Mesenchymal stem cell (in vitro differentiated cells and primary cell): ENCODE results near the gene C10orf71.

Experiments
- DNase-seq: peaks from one replicate; pipeline ENCODE4 v3.0.0-alpha.2; 2013
- H2AFZ ChIP-seq: one replicate; pipeline ENCODE4 v1.6.1; 2013; ENCODE audit warnings: low read depth, mild to moderate bottlenecking, control low read depth, inconsistent platforms, low read length, moderate library complexity
- H2AK5ac ChIP-seq: 2 replicates; pipeline ENCODE4 v1.6.1; 2013; ENCODE audit warnings: low read length, moderate library complexity, mild to moderate bottlenecking, inconsistent platforms; ENCODE audit not compliant: severe bottlenecking
- H2BK120ac ChIP-seq: one replicate; pipeline ENCODE4 v1.6.1; 2013; ENCODE audit warnings: low read depth, mild to moderate bottlenecking, inconsistent platforms, low read length, moderate library complexity
- H2BK12ac ChIP-seq, 2 experiments: one replicate each; pipeline ENCODE4 v1.6.1; 2013; ENCODE audit warnings: inconsistent platforms in 2 of 2, low read length in 2 of 2, mild to moderate bottlenecking in 2 of 2, moderate library complexity in 2 of 2, control low read depth in 1 of 2
- H2BK15ac ChIP-seq: one replicate; pipeline ENCODE4 v1.6.1; 2013; ENCODE audit warnings: mild to moderate bottlenecking, low read depth, inconsistent platforms; ENCODE audit not compliant: poor library complexity, severe bottlenecking
- H2BK5ac ChIP-seq: 2 replicates; pipeline ENCODE4 v1.6.1; 2013; ENCODE audit warnings: low read depth, mild to moderate bottlenecking, low read length, control low read depth, inconsistent platforms; ENCODE audit not compliant: poor library complexity, severe bottlenecking
- H3K14ac ChIP-seq, 2 experiments: one replicate each; pipeline ENCODE4 v1.6.1; 2013; ENCODE audit warnings: inconsistent platforms in 2 of 2, low read length in 2 of 2, control low read depth in 1 of 2, mild to moderate bottlenecking in 1 of 2, moderate library complexity in 1 of 2
- H3K18ac ChIP-seq, 2 experiments: one replicate each; pipeline ENCODE4 v1.6.1; 2013; ENCODE audit warnings: inconsistent platforms in 2 of 2, low read length in 2 of 2, control low read depth in 1 of 2, low read depth in 1 of 2, mild to moderate bottlenecking in 1 of 2
- H3K23ac ChIP-seq, 2 experiments: one replicate each; pipeline ENCODE4 v1.6.1; 2013; ENCODE audit warnings: inconsistent platforms in 2 of 2, low read length in 2 of 2, mild to moderate bottlenecking in 2 of 2, moderate library complexity in 2 of 2, control low read depth in 1 of 2
- H3K27ac ChIP-seq: 2 replicates; pipeline ENCODE4 v1.5.1; 2013; ENCODE audit warnings: mild to moderate bottlenecking, moderate library complexity, low read length, control low read depth, inconsistent platforms; ENCODE audit not compliant: poor library complexity, severe bottlenecking
- H3K27me3 ChIP-seq, 2 experiments: 2 replicates each; pipeline versions ENCODE4 v1.6.1 to v1.7.0; 2013; ENCODE audit warnings: low read length in 2 of 2, mild to moderate bottlenecking in 2 of 2, moderate library complexity in 2 of 2, control low read depth in 1 of 2, inconsistent platforms in 1 of 2; ENCODE audit not compliant: control insufficient read depth in 1 of 2, insufficient read depth in 1 of 2
- H3K36me3 ChIP-seq, 2 experiments: 2 replicates each; pipeline versions ENCODE4 v1.6.1 to v1.7.0; 2013; ENCODE audit warnings: low read length in 2 of 2, control low read depth in 1 of 2, inconsistent platforms in 1 of 2, low read depth in 1 of 2, mild to moderate bottlenecking in 1 of 2; ENCODE audit not compliant: insufficient read depth in 2 of 2, control insufficient read depth in 1 of 2
- H3K4ac ChIP-seq, 2 experiments: one replicate each; pipeline ENCODE4 v1.6.1; 2013; ENCODE audit warnings: inconsistent platforms in 2 of 2, low read length in 2 of 2, mild to moderate bottlenecking in 2 of 2, moderate library complexity in 2 of 2, control low read depth in 1 of 2, low read depth in 1 of 2
- H3K4me1 ChIP-seq: 2 replicates; pipeline ENCODE4 v1.6.1; 2013; ENCODE audit warnings: low read depth, low read length, control low read depth; ENCODE audit not compliant: control insufficient read depth, insufficient read depth
- H3K4me2 ChIP-seq: 2 replicates; pipeline ENCODE4 v1.6.1; 2013; ENCODE audit warnings: low read length, mild to moderate bottlenecking, inconsistent platforms; ENCODE audit not compliant: poor library complexity, severe bottlenecking
- H3K4me3 ChIP-seq, 2 experiments: 2 replicates each; pipeline versions ENCODE4 v1.5.1 to v1.7.0; 2013; ENCODE audit warnings: low read length in 2 of 2, mild to moderate bottlenecking in 2 of 2, control low read depth in 1 of 2, low read depth in 1 of 2; ENCODE audit not compliant: insufficient read depth in 1 of 2
- H3K79me1 ChIP-seq: replicated peaks from 2 replicates; pipeline ENCODE4 v1.6.1; 2013; ENCODE audit warnings: mild to moderate bottlenecking, control low read depth, low read length, inconsistent platforms; ENCODE audit not compliant: poor library complexity, severe bottlenecking
- H3K9ac ChIP-seq: 2 replicates; pipeline ENCODE4 v1.7.0; 2013; ENCODE audit warnings: mild to moderate bottlenecking, low read length, moderate library complexity
- H3K9me3 ChIP-seq: 2 replicates; pipeline ENCODE4 v1.7.0; 2013; ENCODE audit warnings: mild to moderate bottlenecking, low read length; ENCODE audit not compliant: control insufficient read depth
- H4K8ac ChIP-seq: one replicate; pipeline ENCODE4 v1.6.1; 2013; ENCODE audit warnings: inconsistent platforms, mild to moderate bottlenecking, low read length, moderate library complexity
- H4K91ac ChIP-seq: one replicate; pipeline ENCODE4 v1.6.1; 2013; ENCODE audit warnings: mild to moderate bottlenecking, low read length, inconsistent platforms
- WGBS: methylation state at CpG from one replicate; pipeline ENCODE4 v1.1.7; 2013; ENCODE audit warnings: mixed read lengths; 5-methylcytosine and 5-hydroxymethylcytosine counted together

Gene C10orf71

GRCh38 chr10:49300140-49300974 lies 1.4 kb downstream of the C10orf71 start:
- H2AK5ac ChIP-seq = no peak overlapping the region
- H4K8ac ChIP-seq = no peak overlapping the region
- no peak overlapping the region for H3K4me3 ChIP-seq
- H2BK5ac ChIP-seq = no peak overlapping the region
- no peaks in the 10 kb centered on the region for H3K79me1 ChIP-seq
- no peaks in the 10 kb centered on the region for H3K9me3 ChIP-seq
- no peaks in the 10 kb centered on the region for H3K4me1 ChIP-seq
- no peak overlapping the region for H3K27ac ChIP-seq
- no peak overlapping the region for H2BK15ac ChIP-seq
- no peak overlapping the region for H3K4me2 ChIP-seq
- no peak overlapping the region for H2BK120ac ChIP-seq
- no peak overlapping the region for H3K23ac ChIP-seq
- no peak overlapping the region for H3K14ac ChIP-seq
- no peak for DNase-seq
- no peak overlapping the region for H2AFZ ChIP-seq
- H4K91ac ChIP-seq = no peak overlapping the region
- H3K4ac ChIP-seq = no peak overlapping the region
- no peaks in the 10 kb centered on the region for H3K36me3 ChIP-seq
- no peak overlapping the region for H3K18ac ChIP-seq
- H3K27me3 ChIP-seq = peaks cover 41 to 76% of the 10 kb centered on the region in 2 experiments
- no peak overlapping the region for H3K9ac ChIP-seq
- no peak overlapping the region for H2BK12ac ChIP-seq
- 56% methylated on average over 6 of the region's 6 CpGs for WGBS

DNA sequence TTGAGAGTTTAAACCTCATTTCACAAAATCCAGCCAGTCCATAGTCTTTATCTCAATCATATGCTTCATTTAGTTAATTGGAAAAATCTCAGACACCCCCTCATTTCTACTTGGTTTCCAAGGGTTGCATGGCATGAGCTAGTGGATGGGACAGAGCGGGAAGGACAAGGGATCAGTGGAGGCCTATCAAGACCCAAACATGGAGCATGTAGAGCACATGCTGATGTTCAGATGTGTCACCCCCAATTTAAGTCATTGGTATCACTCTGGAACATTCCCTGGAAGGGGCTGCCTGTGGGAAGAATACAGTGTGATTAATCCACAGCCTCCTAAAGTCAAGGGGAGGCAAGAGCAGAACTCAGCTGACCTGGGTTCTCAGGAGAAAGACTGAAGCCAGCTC lies 2.3 kb downstream of the C10orf71 start:
- H2AK5ac ChIP-seq = no peak overlapping the region
- no peaks in the 10 kb centered on the region for H3K4me1 ChIP-seq
- no peak overlapping the region for H3K4me2 ChIP-seq
- H2BK120ac ChIP-seq = no peak overlapping the region
- H2AFZ ChIP-seq = no peak overlapping the region
- no peak overlapping the region for H3K27ac ChIP-seq
- no peak overlapping the region for H2BK15ac ChIP-seq
- H3K4me3 ChIP-seq = no peak overlapping the region
- no peaks in the 10 kb centered on the region for H3K79me1 ChIP-seq
- no peak overlapping the region for H3K18ac ChIP-seq
- H3K27me3 ChIP-seq = peaks cover 31 to 81% of the 10 kb centered on the region in 2 experiments
- no peak overlapping the region for H3K23ac ChIP-seq
- H2BK5ac ChIP-seq = no peak overlapping the region
- H4K8ac ChIP-seq = no peak overlapping the region
- 100% methylated on average over 1 of the region's 1 CpG for WGBS
- DNase-seq = no peak
- no peak overlapping the region for H3K9ac ChIP-seq
- no peak overlapping the region for H3K14ac ChIP-seq
- no peak overlapping the region for H2BK12ac ChIP-seq
- no peaks in the 10 kb centered on the region for H3K36me3 ChIP-seq
- H3K9me3 ChIP-seq = no peaks in the 10 kb centered on the region
- H3K4ac ChIP-seq = no peak overlapping the region
- H4K91ac ChIP-seq = no peak overlapping the region

DNA sequence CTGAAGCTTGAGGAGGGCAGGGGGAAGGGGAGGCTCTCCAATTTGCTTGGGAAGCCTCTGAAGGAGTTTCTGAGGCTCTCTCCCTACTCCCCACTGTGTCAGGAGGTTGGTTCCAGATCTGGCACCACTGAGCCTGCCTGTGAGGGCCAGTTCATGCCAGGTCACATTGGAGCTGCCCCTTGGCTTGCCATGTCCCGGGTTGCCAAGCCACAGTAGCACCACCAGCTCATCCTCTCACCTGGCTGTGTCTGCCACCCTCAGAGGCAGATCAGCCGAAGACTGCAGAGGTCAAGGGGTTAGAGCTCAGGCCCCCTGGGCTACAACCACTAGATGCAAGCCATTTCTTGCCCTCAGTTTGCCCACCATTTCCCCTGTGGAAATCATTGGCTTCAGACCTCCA lies 3.1 kb downstream of the C10orf71 start:
- DNase-seq = no peak
- Histone ChIP-seq H2BK5ac (no peak overlapping the region), H3K4ac (no peak overlapping the region), H4K8ac (no peak overlapping the region), H2BK120ac (no peak overlapping the region), H3K4me2 (no peak overlapping the region), H3K4me3 (no peak overlapping the region), H3K9ac (no peak overlapping the region), H3K27me3 (peaks cover 24 to 88% of the 10 kb centered on the region in 2 experiments), H2BK12ac (no peak overlapping the region), H3K79me1 (no peaks in the 10 kb centered on the region), H4K91ac (no peak overlapping the region), H2AFZ (no peak overlapping the region), H3K23ac (no peak overlapping the region), H2AK5ac (no peak overlapping the region), H3K27ac (no peak overlapping the region), H3K9me3 (no peaks in the 10 kb centered on the region), H3K4me1 (no peaks in the 10 kb centered on the region), H2BK15ac (no peak overlapping the region), H3K36me3 (no peaks in the 10 kb centered on the region), H3K18ac (no peak overlapping the region), H3K14ac (no peak overlapping the region)
- WGBS = 21% methylated on average over 2 of the region's 2 CpGs

GRCh38 chr10:49303711-49304110 lies 4.7 kb downstream of the C10orf71 start:
- Histone ChIP-seq H3K36me3 (no peaks in the 10 kb centered on the region), H2AK5ac (no peak overlapping the region), H3K4ac (no peak overlapping the region), H3K4me2 (no peak overlapping the region), H3K9me3 (no peaks in the 10 kb centered on the region), H2BK15ac (no peak overlapping the region), H3K23ac (no peak overlapping the region), H4K91ac (no peak overlapping the region), H3K4me3 (no peak overlapping the region), H4K8ac (no peak overlapping the region), H3K14ac (no peak overlapping the region), H2BK120ac (no peak overlapping the region), H3K9ac (no peak overlapping the region), H2AFZ (no peak overlapping the region), H2BK5ac (no peak overlapping the region), H2BK12ac (no peak overlapping the region), H3K79me1 (no peaks in the 10 kb centered on the region), H3K27me3 (peaks cover 11 to 85% of the 10 kb centered on the region in 2 experiments), H3K18ac (no peak overlapping the region), H3K27ac (no peak overlapping the region), H3K4me1 (no peaks in the 10 kb centered on the region)
- no peak for DNase-seq
- WGBS = 0% methylated on average over 1 of the region's 1 CpG
